Spleen (tissue), 7 donors: Measurements from ENCODE around the gene SORBS1.

Source experiments
- POLR2A ChIP-seq, 3 donors: fragments of 450-650 bp; IDR thresholded peaks; one replicate each; pipeline ENCODE4 v1.5.1; 2017; ENCODE audit warnings: antibody characterized with exemption in 3 of 3, mild to moderate bottlenecking in 1 of 3
- POLR2AphosphoS5 ChIP-seq, 3 donors: sonication (generic); formaldehyde crosslinking; IDR thresholded peaks; one replicate each; pipeline ENCODE4 v1.5.1; 2017; ENCODE audit warnings: antibody characterized with exemption in 3 of 3
- TF ChIP-seq, protein P1 (sequence below), 11 experiments: fragments of 200-600 bp in 7 of 11; fragments of 450-650 bp in 4 of 11; sonication (generic) in 4 of 11; IDR thresholded peaks in 8 of 11; conservative IDR thresholded peaks in 3 of 11; 1 replicate in 7 of 11; 2 replicates in 4 of 11; pipeline versions ENCODE4 v1.4.0 to v1.8.0; 2016 to 2021; ENCODE audit warnings: antibody characterized with exemption in 11 of 11, inconsistent platforms in 4 of 11, mild to moderate bottlenecking in 1 of 11
- donor health status: DM: no; HTN: no; CAD: no; lungs with moderate emphysema.
- donor health status: DM: no; HTN: no; CAD: no.
- donor health status: DM: no; HTN: no; CAD: no.

GRCh38 chr10:95493862-95494261 lies 67.3 kb downstream of the SORBS1 start:
- TF ChIP-seq, protein P1, sequence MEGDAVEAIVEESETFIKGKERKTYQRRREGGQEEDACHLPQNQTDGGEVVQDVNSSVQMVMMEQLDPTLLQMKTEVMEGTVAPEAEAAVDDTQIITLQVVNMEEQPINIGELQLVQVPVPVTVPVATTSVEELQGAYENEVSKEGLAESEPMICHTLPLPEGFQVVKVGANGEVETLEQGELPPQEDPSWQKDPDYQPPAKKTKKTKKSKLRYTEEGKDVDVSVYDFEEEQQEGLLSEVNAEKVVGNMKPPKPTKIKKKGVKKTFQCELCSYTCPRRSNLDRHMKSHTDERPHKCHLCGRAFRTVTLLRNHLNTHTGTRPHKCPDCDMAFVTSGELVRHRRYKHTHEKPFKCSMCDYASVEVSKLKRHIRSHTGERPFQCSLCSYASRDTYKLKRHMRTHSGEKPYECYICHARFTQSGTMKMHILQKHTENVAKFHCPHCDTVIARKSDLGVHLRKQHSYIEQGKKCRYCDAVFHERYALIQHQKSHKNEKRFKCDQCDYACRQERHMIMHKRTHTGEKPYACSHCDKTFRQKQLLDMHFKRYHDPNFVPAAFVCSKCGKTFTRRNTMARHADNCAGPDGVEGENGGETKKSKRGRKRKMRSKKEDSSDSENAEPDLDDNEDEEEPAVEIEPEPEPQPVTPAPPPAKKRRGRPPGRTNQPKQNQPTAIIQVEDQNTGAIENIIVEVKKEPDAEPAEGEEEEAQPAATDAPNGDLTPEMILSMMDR (IDR thresholded peaks at IDR 0.05 in 8 of 11, conservative IDR thresholded peaks at IDR 0.05 in 3 of 11), result no peak
- TF ChIP-seq POLR2A (IDR thresholded peaks at IDR 0.05) (no peak), POLR2AphosphoS5 (IDR thresholded peaks at IDR 0.05) (no peak)
